MM.1S (cell line): ENCODE data around the gene REG4.

Experiments used
- CTCF ChIP-seq: fragments of 300-600 bp; sonication (generic); IDR thresholded peaks from 2 replicates; pipeline ENCODE4 v1.5.1; 2016; ENCODE audit warnings: antibody characterized with exemption, low read length, mixed read lengths
- EZH2 ChIP-seq: fragments of 300-600 bp; sonication (generic); optimal IDR thresholded peaks from 2 replicates; pipeline ENCODE3; 2017; ENCODE audit warnings: low read depth, mild to moderate bottlenecking, antibody characterized with exemption, low read length, mixed read lengths
- EZH2phosphoT487 ChIP-seq: fragments of 300-600 bp; sonication (generic); IDR thresholded peaks from 2 replicates; pipeline ENCODE4 v1.6.1; 2018; ENCODE audit warnings: antibody characterized with exemption, low read length

GRCh38 chr1:119773711-119774241 lies 37.5 kb downstream of the REG4 start:
- TF ChIP-seq CTCF (no peak), EZH2 (no peak), EZH2phosphoT487 (no peak)
